ENCODE measurements around the gene ARHGAP44.

ARHGAP44 gene

GRCh38 chr17:12927541-12928425 lies 138.5 kb downstream of the ARHGAP44 start:
- no peak for DNase-seq (ENCODE audit: low read depth in 1 of 2, low spot score in 1 of 2)
- Histone ChIP-seq H3K4me3 (replicated peaks; ENCODE audit: insufficient read depth, low read length) (no peak overlapping the region), H3K27ac (replicated peaks) (no peak overlapping the region), H3K27me3 (ENCODE audit: insufficient read depth, poor library complexity, severe bottlenecking) (no peaks in the 10 kb centered on the region)
- no peak for TF ChIP-seq CTCF (IDR thresholded peaks at IDR 0.05; ENCODE audit: insufficient read depth, low read length)
- TF ChIP-seq GABPA (IDR thresholded peaks at IDR 0.05; ENCODE audit: low read depth) = no peak
- no peak for TF ChIP-seq POLR2AphosphoS5 (IDR thresholded peaks at IDR 0.05; ENCODE audit: low read depth)
- TF ChIP-seq SPI1 (IDR thresholded peaks at IDR 0.05; ENCODE audit: borderline replicate concordance, low read depth) = no peak
- no peak for TF ChIP-seq REST (IDR thresholded peaks at IDR 0.05; ENCODE audit: insufficient replicate concordance, low read depth)

- DNase-seq (ENCODE audit: low read depth in 1 of 2, low spot score in 1 of 2) = no peak
- no peak for TF ChIP-seq POLR2AphosphoS5 (IDR thresholded peaks at IDR 0.05; ENCODE audit: low read depth)
- TF ChIP-seq CTCF (IDR thresholded peaks at IDR 0.05; ENCODE audit: insufficient read depth, low read length) = no peak
- no peak for TF ChIP-seq REST (IDR thresholded peaks at IDR 0.05; ENCODE audit: insufficient replicate concordance, low read depth)
- no peak for TF ChIP-seq GABPA (IDR thresholded peaks at IDR 0.05; ENCODE audit: low read depth)
- TF ChIP-seq SPI1 (IDR thresholded peaks at IDR 0.05; ENCODE audit: borderline replicate concordance, low read depth) = no peak
- Histone ChIP-seq H3K4me3 (replicated peaks; ENCODE audit: insufficient read depth, low read length) (no peak overlapping the region), H3K27ac (replicated peaks) (no peak overlapping the region), H3K27me3 (ENCODE audit: insufficient read depth, poor library complexity, severe bottlenecking) (no peaks in the 10 kb centered on the region)
Measured at GRCh38 chr17:12928736-12929135, 139.4 kb downstream of the ARHGAP44 start.

- no peak for TF ChIP-seq CTCF (IDR thresholded peaks at IDR 0.05; ENCODE audit: insufficient read depth, low read length)
- no peak for TF ChIP-seq SPI1 (IDR thresholded peaks at IDR 0.05; ENCODE audit: borderline replicate concordance, low read depth)
- TF ChIP-seq POLR2AphosphoS5 (IDR thresholded peaks at IDR 0.05; ENCODE audit: low read depth) = no peak
- TF ChIP-seq REST (IDR thresholded peaks at IDR 0.05; ENCODE audit: insufficient replicate concordance, low read depth) = no peak
- H3K27ac ChIP-seq (replicated peaks) = no peak overlapping the region
- no peak overlapping the region for H3K4me3 ChIP-seq (replicated peaks; ENCODE audit: insufficient read depth, low read length)
- DNase-seq (ENCODE audit: low read depth in 1 of 2, low spot score in 1 of 2) = no peak
- no peaks in the 10 kb centered on the region for H3K27me3 ChIP-seq (ENCODE audit: insufficient read depth, poor library complexity, severe bottlenecking)
Measured at GRCh38 chr17:12936501-12936900, 147.2 kb downstream of the ARHGAP44 start.
